Esophagus muscularis mucosa (tissue), 4 donors: Measurements from ENCODE around the gene SHISA6.

Source experiments
- CTCF ChIP-seq, 3 experiments: fragments of 200-600 bp in 2 of 3; fragments of 450-650 bp in 1 of 3; sonication (generic) in 2 of 3; IDR thresholded peaks; one replicate each; pipeline ENCODE4 v1.5.1; 2017 to 2019; ENCODE audit warnings: antibody characterized with exemption in 3 of 3, mild to moderate bottlenecking in 2 of 3, moderate library complexity in 1 of 3
- EP300 ChIP-seq: sonication (generic); formaldehyde crosslinking; IDR thresholded peaks from one replicate; pipeline ENCODE4 v1.6.1; 2017; ENCODE audit warnings: antibody characterized with exemption
- POLR2A ChIP-seq: fragments of 450-650 bp; IDR thresholded peaks from one replicate; pipeline ENCODE4 v1.6.1; 2017; ENCODE audit warnings: antibody characterized with exemption, moderate library complexity, mild to moderate bottlenecking, low read depth
- POLR2AphosphoS5 ChIP-seq, 2 donors: sonication (generic); formaldehyde crosslinking; IDR thresholded peaks; one replicate each; pipeline ENCODE4 v1.6.1; 2017; ENCODE audit warnings: antibody characterized with exemption in 2 of 2

- TF ChIP-seq POLR2A (no peak), EP300 (no peak), CTCF (IDR thresholded peaks at IDR 0.05) (no peak), POLR2AphosphoS5 (IDR thresholded peaks at IDR 0.05) (no peak)
Observed at GRCh38 chr17:11485336-11486100, 244.5 kb downstream of the SHISA6 start.
